H9 (cell line): ENCODE results near the gene EPB41L5. TPM values are rescaled to one million over a fixed set of nuclear protein-coding genes. Genes with fewer than 3 reads are reported as not detected.

Experiments
- DNase-seq: peaks from one replicate; pipeline ENCODE4 v3.0.0-alpha.2; 2017
- H2AFZ ChIP-seq: one replicate; pipeline ENCODE4 v1.6.1; 2013; ENCODE audit warnings: mild to moderate bottlenecking, low read length, control low read depth, moderate library complexity
- H2AK5ac ChIP-seq: 2 replicates; pipeline ENCODE4 v1.6.1; 2013; ENCODE audit warnings: low read length, control low read depth, mixed read lengths; ENCODE audit not compliant: insufficient read length
- H2BK120ac ChIP-seq: one replicate; pipeline ENCODE4 v1.6.1; 2013; ENCODE audit warnings: low read depth, mild to moderate bottlenecking, low read length, control low read depth, inconsistent platforms; ENCODE audit not compliant: poor library complexity, severe bottlenecking
- H2BK12ac ChIP-seq: 2 replicates; pipeline ENCODE4 v1.6.1; 2013; ENCODE audit warnings: low read length, control low read depth, mixed read lengths, low read depth; ENCODE audit not compliant: insufficient read length
- H2BK15ac ChIP-seq: 2 replicates; pipeline ENCODE4 v1.6.1; 2013; ENCODE audit warnings: low read depth, low read length, control low read depth
- H2BK20ac ChIP-seq: one replicate; pipeline ENCODE4 v1.6.1; 2013; ENCODE audit warnings: low read depth, mild to moderate bottlenecking, low read length, control low read depth, inconsistent platforms; ENCODE audit not compliant: poor library complexity, severe bottlenecking
- H2BK5ac ChIP-seq: 2 replicates; pipeline ENCODE4 v1.6.1; 2013; ENCODE audit warnings: low read length, control low read depth, mixed read lengths; ENCODE audit not compliant: insufficient read length
- H3K14ac ChIP-seq: 2 replicates; pipeline ENCODE4 v1.6.1; 2013; ENCODE audit warnings: low read length, control low read depth; ENCODE audit not compliant: insufficient read depth
- H3K18ac ChIP-seq: 2 replicates; pipeline ENCODE4 v1.6.1; 2013; ENCODE audit warnings: low read depth, mild to moderate bottlenecking, mixed read lengths, low read length, control low read depth; ENCODE audit not compliant: insufficient read length
- H3K23ac ChIP-seq: 2 replicates; pipeline ENCODE4 v1.6.1; 2013; ENCODE audit warnings: low read length, control low read depth, mixed read lengths, low read depth; ENCODE audit not compliant: insufficient read length
- H3K23me2 ChIP-seq: 2 replicates; pipeline ENCODE4 v1.6.1; 2013; ENCODE audit warnings: low read depth, mild to moderate bottlenecking, mixed read lengths, low read length, control low read depth; ENCODE audit not compliant: insufficient read length, poor library complexity, severe bottlenecking
- H3K27ac ChIP-seq: 2 replicates; pipeline ENCODE4 v1.5.1; 2013; ENCODE audit warnings: low read length, control low read depth, mixed read lengths, low read depth; ENCODE audit not compliant: insufficient read length
- H3K27me3 ChIP-seq: 2 replicates; pipeline ENCODE4 v1.6.1; 2013; ENCODE audit warnings: low read length, control low read depth, inconsistent platforms; ENCODE audit not compliant: insufficient read depth
- H3K4ac ChIP-seq: 2 replicates; pipeline ENCODE4 v1.6.1; 2013; ENCODE audit warnings: low read depth, mild to moderate bottlenecking, control low read depth, inconsistent platforms, low read length, moderate library complexity
- H3K4me1 ChIP-seq: 2 replicates; pipeline ENCODE4 v1.6.1; 2013; ENCODE audit warnings: low read length, control low read depth, inconsistent platforms; ENCODE audit not compliant: insufficient read depth
- H3K4me2 ChIP-seq: 2 replicates; pipeline ENCODE4 v1.6.1; 2013; ENCODE audit warnings: low read length, control low read depth, mixed read lengths; ENCODE audit not compliant: insufficient read length, insufficient read depth
- H3K56ac ChIP-seq: 2 replicates; pipeline ENCODE4 v1.6.1; 2013; ENCODE audit warnings: low read depth, mild to moderate bottlenecking, mixed read lengths, low read length, control low read depth; ENCODE audit not compliant: insufficient read length
- H3K79me1 ChIP-seq: 2 replicates; pipeline ENCODE4 v1.6.1; 2013; ENCODE audit warnings: low read depth, mild to moderate bottlenecking, moderate library complexity, low read length, control low read depth, inconsistent platforms; ENCODE audit not compliant: insufficient read depth, poor library complexity, severe bottlenecking
- H3K79me2 ChIP-seq: 2 replicates; pipeline ENCODE4 v1.6.1; 2013; ENCODE audit warnings: low read length, control low read depth, inconsistent platforms; ENCODE audit not compliant: insufficient read depth
- H3K9ac ChIP-seq: 2 replicates; pipeline ENCODE4 v1.6.1; 2013; ENCODE audit warnings: low read length, control low read depth, mixed read lengths; ENCODE audit not compliant: insufficient read length; ENCODE audit errors: extremely low read depth
- H3K9me3 ChIP-seq: one replicate; pipeline ENCODE4 v1.6.1; 2013; ENCODE audit warnings: low read depth, low read length, inconsistent platforms; ENCODE audit not compliant: control insufficient read depth
- H3T11ph ChIP-seq: one replicate; pipeline ENCODE4 v1.6.1; 2013; ENCODE audit warnings: mild to moderate bottlenecking, low read length, control low read depth, inconsistent platforms
- H4K20me1 ChIP-seq: one replicate; pipeline ENCODE4 v1.6.1; 2013; ENCODE audit not compliant: control insufficient read depth, insufficient read length, insufficient read depth
- H4K5ac ChIP-seq: 2 replicates; pipeline ENCODE4 v1.6.1; 2013; ENCODE audit warnings: low read depth, mild to moderate bottlenecking, mixed read lengths, low read length, control low read depth; ENCODE audit not compliant: insufficient read length
- H4K8ac ChIP-seq: replicated peaks from 2 replicates; pipeline ENCODE4 v1.6.1; 2013; ENCODE audit warnings: low read length, control low read depth, mixed read lengths, low read depth; ENCODE audit not compliant: insufficient read length
- H4K91ac ChIP-seq: 2 replicates; pipeline ENCODE4 v1.6.1; 2013; ENCODE audit warnings: low read depth, mild to moderate bottlenecking, moderate library complexity, mixed read lengths, low read length, control low read depth; ENCODE audit not compliant: insufficient read length
- H3K27ac Mint-ChIP-seq, 3 experiments: 2 replicates in 2 of 3; 3 replicates in 1 of 3; pipeline ENCODE4 v1.8.0; 2020 to 2021; ENCODE audit warnings: mixed read lengths in 3 of 3, mild to moderate bottlenecking in 1 of 3, moderate library complexity in 1 of 3
- H3K27me3 Mint-ChIP-seq: 2 replicates; pipeline ENCODE4 v1.8.0; 2021; ENCODE audit warnings: low read depth, mild to moderate bottlenecking, moderate library complexity, mixed read lengths
- H3K36me3 Mint-ChIP-seq, 3 experiments: 2 replicates in 2 of 3; 3 replicates in 1 of 3; pipeline ENCODE4 v1.8.0; 2020 to 2021; ENCODE audit warnings: low read depth in 3 of 3, mixed read lengths in 3 of 3; ENCODE audit not compliant: insufficient read depth in 1 of 3
- H3K4me1 Mint-ChIP-seq, 2 experiments: 2 replicates each; pipeline ENCODE4 v1.8.0; 2020; ENCODE audit warnings: mixed read lengths in 2 of 2
- H3K4me3 Mint-ChIP-seq, 2 experiments: 2 replicates in 1 of 2; 3 replicates in 1 of 2; pipeline ENCODE4 v1.8.0; 2020 to 2021; ENCODE audit warnings: mild to moderate bottlenecking in 2 of 2, mixed read lengths in 2 of 2, moderate library complexity in 1 of 2
- H3K9me3 Mint-ChIP-seq, 2 experiments: 2 replicates in 1 of 2; 3 replicates in 1 of 2; pipeline ENCODE4 v1.8.0; 2020; ENCODE audit warnings: mild to moderate bottlenecking in 2 of 2, mixed read lengths in 2 of 2, moderate library complexity in 1 of 2
- WGBS: extraction: QIAGEN DNeasy Blood & Tissue Kit; methylation state at CpG from one replicate; pipeline ENCODE4 v1.1.7; 2013; ENCODE audit warnings: missing lambda C conversion rate, low lambda C conversion rate, mixed read lengths; ENCODE audit not compliant: insufficient read length; ENCODE audit errors: extremely low coverage; 5-methylcytosine and 5-hydroxymethylcytosine counted together
- total RNA-seq: library from RNA; stranded (reverse); gene quantifications from 2 replicates; pipeline ENCODE4 v1.2.1, GENCODE V29; 2021
- TF ChIP-seq, protein P1 (sequence below): fragments of 200-600 bp; sonication (generic); conservative IDR thresholded peaks from 3 replicates; pipeline ENCODE4 v1.8.0; 2021; ENCODE audit warnings: antibody characterized with exemption, mild to moderate bottlenecking

The EPB41L5 gene
- total RNA-seq, 1 experiment from 2014 or later: 40.4 TPM

DNA sequence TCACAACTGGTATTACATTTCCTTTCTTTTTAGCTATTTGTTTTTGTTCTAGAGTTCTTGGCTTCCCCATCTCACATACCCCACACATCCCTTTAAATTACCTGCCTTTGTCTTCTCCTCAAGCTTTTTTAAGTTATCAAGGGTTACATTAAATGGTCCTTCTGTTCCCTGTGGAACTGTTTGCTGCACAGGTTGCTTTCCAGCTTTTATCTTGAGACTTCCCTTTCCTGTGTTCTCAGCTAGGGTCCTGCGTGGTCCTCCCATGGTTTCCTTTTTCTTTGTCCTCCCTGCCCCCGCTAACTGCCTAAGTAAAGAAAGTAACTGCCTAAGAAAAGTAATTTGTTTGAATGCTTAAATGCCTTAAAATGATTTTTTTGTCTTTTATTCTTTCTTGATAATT is 66.8 kb downstream of the EPB41L5 start:
- H3K23me2 ChIP-seq: no peaks in the 10 kb centered on the region
- no peak overlapping the region for H3K4me3 Mint-ChIP-seq
- H4K5ac ChIP-seq: no peak overlapping the region
- H3K4me1 Mint-ChIP-seq: no peaks in the 10 kb centered on the region
- peak overlapping the region in 1 of 3 experiments; percentile 57; a peak in 2 of 7 replicates for H3K27ac Mint-ChIP-seq
- no peak overlapping the region for H3K4ac ChIP-seq
- no peaks in the 10 kb centered on the region for H3K4me1 ChIP-seq
- H2BK15ac ChIP-seq: no peak overlapping the region
- H3K9me3 Mint-ChIP-seq: peaks cover 7 to 9% of the 10 kb centered on the region in 2 experiments; a peak in 3 of 5 replicates
- no peak overlapping the region for H2BK120ac ChIP-seq
- no peak overlapping the region for H2BK12ac ChIP-seq
- H4K8ac ChIP-seq: no peak overlapping the region
- peaks cover 22 to 53% (median 43%) of the 10 kb centered on the region in 3 experiments for H3K36me3 Mint-ChIP-seq
- H2BK5ac ChIP-seq: no peak overlapping the region
- H3K27me3 Mint-ChIP-seq: no peaks in the 10 kb centered on the region
- no peak overlapping the region for H3T11ph ChIP-seq
- no peak overlapping the region for H4K91ac ChIP-seq
- H3K18ac ChIP-seq: no peak overlapping the region
- no peak overlapping the region for H2BK20ac ChIP-seq
- DNase-seq: no peak
- no peak overlapping the region for H3K56ac ChIP-seq
- no peaks in the 10 kb centered on the region for H4K20me1 ChIP-seq
- no peaks in the 10 kb centered on the region for H3K9me3 ChIP-seq
- H3K23ac ChIP-seq: no peak overlapping the region
- no peak overlapping the region for H3K4me2 ChIP-seq
- no peak overlapping the region for H2AFZ ChIP-seq
- TF ChIP-seq, protein P1, sequence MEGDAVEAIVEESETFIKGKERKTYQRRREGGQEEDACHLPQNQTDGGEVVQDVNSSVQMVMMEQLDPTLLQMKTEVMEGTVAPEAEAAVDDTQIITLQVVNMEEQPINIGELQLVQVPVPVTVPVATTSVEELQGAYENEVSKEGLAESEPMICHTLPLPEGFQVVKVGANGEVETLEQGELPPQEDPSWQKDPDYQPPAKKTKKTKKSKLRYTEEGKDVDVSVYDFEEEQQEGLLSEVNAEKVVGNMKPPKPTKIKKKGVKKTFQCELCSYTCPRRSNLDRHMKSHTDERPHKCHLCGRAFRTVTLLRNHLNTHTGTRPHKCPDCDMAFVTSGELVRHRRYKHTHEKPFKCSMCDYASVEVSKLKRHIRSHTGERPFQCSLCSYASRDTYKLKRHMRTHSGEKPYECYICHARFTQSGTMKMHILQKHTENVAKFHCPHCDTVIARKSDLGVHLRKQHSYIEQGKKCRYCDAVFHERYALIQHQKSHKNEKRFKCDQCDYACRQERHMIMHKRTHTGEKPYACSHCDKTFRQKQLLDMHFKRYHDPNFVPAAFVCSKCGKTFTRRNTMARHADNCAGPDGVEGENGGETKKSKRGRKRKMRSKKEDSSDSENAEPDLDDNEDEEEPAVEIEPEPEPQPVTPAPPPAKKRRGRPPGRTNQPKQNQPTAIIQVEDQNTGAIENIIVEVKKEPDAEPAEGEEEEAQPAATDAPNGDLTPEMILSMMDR: no peak
- H3K14ac ChIP-seq: no peak overlapping the region
- WGBS: no CpG with 5 or more reads among the region's 2 CpGs
- no peak overlapping the region for H2AK5ac ChIP-seq
- no peaks in the 10 kb centered on the region for H3K79me1 ChIP-seq
- no peak overlapping the region for H3K27ac ChIP-seq
- no peaks in the 10 kb centered on the region for H3K27me3 ChIP-seq
- H3K9ac ChIP-seq: no peak overlapping the region
- H3K79me2 ChIP-seq: no peaks in the 10 kb centered on the region
